CD4-positive, alpha-beta T cell treated with Interleukin-15 for 1 hour (primary cell): ENCODE measurements around the gene TBCD.

Source experiments
- DNase-seq: peaks from one replicate; pipeline ENCODE4 v3.0.0-alpha.2; 2020

The TBCD gene

DNA sequence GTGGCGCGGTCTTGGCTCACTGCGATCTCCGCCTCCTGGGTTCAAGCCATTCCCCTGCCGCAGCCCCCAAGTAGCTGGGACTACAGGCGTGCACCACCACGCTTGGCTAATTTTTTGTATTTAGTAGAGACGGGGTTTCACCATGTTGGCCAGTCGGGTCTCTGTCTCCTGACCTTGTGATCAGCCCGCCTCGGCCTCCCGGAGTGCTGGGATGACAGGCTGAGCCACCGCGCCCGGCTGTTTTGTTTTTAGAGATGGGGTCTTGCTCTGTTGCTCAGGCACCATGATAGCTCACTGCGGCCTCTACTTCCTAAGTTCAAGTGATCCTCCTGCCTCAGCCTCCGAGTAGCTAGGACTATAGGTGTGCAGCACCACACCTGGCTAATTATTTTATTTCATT is 60.7 kb downstream of the TBCD start:
- DNase-seq: no peak

DNA sequence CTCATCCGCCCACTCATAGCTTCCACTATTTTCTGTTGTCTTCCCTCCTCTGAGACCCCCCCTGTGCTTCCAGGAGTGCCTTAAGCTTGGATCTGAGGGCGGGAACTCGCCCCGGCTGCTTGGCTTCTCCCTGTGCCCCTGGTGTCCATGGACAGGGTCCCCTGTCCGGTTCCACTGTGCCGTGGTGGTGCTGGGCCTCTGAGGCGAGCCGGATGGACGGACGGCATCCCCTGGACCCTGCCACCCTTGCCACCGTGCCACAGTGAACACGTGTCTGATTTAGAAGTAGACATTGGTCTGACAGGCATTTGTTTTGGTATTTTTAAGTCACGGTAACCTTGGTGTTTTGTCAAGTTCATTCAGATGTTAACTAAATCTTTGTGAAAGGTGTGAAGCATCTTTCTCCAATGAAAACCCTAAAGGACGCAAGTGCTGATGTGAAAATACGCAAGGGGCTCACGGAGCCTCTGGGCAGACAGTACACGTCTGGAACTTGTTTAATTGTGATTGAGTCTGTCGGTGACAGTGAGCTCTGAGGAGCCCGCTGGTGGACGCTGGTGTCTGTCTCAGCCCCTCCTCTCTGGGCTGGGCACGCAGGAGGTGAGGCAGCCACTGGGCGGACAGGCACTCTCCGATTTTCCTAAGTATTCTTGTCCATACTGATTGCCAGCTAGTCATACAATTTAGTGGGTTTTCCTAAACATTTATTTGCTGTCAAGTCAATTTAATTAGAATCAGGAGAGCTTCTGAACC is 61.6 kb downstream of the TBCD start:
- no peak for DNase-seq

DNA sequence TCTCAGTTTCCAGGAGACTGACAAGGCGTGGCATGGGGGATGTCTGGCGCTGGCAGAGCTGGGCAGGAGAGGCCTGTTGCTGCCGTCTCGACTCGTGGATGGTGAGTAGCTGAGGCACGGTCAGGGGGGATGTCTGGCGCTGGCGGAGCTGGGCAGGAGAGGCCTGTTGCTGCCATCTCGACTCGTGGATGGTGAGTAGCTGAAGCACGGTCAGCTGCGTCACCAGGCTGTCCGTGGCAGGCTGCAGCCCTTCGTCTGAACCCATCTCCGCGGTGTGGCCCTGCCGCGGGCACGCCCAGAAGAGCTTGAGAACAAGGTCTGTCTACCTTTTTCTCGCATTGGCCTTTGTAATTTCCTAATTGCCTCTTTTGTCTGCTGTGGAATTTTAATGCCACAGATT is 63.0 kb downstream of the TBCD start:
- no peak for DNase-seq

DNA sequence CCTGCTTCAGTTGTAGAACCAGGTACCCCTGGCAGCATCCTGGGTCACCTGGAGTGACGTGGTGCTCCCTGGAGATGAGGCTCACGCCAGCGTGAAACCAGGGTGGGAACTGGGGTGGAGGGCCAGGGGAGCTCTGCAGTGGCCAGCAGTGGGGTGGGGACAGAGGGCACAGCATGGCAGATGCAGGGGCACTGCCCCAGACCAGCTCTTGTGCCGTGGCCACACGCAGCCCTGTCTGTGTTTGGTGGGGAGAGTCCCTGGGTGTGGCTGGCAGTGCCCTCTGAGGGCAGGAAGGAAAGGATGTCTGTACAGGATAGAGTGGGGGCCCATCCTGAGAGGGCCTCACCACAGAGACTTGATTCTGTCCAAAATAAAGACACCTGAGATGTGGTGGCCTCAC is 63.5 kb downstream of the TBCD start:
- DNase-seq: no peak

DNA sequence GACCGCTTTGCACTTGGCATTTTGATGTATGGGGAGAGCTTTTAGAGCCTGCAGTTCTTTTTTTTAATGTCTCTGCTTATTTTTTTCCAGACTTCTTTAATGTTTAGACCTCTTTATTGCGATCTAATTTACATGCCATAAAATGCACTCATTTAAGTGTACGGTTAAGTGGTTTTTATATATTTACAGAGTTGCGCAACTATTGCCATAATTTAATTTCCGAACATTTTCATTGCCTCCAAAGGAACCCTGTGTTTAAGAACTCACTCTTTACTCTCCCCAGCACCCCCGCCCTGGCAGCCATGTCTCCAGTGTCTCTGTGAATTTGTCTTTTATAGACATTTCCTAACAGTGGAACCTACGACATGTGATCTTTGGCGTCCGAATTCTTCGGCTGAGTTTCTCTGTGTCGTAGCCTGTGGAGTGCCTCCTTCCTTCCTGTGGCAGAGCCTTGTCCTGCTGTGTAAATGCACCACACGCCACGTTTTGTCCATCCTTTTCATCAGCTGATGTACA is 64.0 kb downstream of the TBCD start:
- DNase-seq: no peak

DNA sequence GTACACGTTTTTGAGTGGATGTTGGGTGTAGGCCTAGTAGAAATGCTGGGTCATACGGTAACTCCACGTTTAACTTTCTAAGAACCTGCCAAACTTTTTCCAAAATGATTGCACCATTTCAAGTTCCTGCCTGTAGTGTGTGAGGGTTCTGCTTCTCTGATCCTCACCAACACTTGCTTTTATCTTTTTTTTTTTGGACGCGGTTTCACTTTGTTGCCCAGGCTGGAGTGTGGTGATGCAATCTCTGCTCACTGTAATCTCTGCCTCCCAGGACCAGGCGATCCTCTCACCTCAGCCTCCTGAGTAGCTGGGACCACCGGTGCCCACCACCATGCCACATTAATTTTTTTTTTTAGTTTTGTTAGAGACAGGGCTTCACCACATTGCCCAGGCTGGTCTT is 64.5 kb downstream of the TBCD start:
- no peak for DNase-seq

DNA sequence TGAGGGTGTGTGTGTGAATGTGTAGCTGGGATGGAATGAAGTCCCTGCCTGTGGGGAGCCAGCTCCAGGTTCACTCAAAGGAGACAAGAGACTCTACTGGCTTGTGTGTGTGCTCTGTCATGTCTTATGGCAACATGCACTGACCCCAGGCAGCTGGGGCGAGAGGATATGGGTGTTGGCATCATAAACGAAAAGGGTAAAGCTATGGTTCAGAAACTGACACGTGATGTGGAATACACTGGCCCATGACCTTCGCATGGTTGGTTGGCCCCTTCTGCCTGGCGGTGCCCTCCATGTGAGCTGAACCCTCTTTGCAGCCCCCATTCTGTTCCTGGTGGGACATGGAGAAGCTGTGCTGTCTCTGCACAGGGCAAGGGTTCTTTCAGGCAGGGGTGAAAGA is 66.1 kb downstream of the TBCD start:
- DNase-seq: no peak

DNA sequence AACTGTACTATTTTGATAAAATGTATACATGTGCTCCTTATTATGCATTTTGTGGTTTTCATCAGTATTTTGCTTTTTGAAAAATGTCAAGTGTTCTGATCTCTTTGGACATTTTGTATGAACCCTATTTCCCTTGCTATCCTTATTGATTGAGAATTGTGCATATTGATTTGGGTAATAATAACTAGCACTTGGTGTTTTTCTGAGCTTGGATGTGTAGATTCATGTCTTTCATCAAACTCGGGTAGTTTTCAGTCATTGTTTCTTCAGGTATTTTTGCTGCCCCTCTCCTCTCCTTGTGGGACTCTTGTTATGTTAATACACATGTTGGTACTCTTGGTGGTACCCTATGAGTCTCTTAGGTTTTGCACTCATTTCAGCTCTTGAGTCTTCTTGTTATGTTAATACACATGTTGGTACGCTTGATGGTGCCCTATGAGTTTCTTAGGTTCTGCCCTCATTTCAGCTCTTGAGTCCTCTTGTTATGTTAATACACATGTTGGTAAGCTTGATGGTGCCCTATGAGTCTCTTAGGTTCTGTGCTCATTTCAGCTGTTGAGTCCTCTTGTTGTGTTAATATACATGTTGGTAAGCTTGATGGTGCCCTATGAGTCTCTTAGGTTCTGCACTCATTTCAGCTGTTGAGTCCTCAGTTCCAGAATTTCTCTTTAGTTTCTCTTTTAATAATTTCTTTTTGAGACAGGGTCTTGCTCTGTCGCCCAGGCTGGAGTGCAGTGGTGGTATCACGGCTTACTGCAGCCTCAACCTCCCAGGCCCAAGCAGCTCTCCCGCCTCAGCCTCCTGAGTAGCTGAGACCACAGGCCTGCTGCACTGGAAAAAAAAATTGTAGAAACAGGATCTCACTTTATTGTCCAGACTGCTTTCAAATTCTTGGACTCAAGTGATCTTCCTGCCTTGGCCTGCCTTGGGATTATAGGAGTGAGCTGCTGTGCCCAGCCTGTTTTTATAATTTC is 68.7 kb downstream of the TBCD start:
- DNase-seq: no peak

DNA sequence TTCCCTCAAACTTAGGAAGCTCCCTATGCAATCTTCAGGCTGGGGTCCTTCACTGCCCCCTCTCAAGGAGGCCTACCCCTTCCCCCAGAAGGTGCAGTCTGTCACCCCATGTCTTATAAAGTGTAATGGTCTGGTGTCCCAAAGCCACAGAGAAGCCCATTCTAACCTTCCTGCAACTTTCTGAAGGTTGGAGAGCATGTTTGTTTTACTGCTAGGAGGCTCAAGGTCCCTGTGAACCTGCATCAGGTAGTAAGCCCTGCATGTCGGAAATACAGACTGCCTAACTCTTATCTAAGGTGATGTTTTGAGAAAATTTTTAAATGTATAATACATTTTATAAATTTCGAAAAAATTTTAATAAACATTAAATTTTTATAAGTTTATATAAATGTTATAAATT is 69.7 kb downstream of the TBCD start:
- DNase-seq: no peak

DNA sequence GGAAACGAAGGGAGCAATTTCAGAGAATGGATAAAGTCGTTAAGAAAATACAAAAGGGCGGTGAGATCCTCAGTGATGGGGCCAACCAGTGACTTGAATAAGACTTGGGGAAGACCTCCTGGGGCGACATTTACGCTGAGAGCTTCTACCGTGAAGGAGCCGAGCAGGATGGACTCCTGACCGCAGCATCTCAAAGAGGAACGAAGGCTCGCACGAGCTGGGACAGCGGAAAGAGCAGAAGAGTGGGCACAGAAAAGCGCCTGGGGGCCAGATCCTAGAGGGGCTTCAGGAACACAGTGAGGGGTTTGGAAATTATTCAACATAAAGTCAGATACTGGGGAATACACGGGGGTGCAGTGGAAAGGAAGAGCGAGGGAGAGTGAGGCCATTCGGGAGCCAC is 70.4 kb downstream of the TBCD start:
- DNase-seq: no peak

DNA sequence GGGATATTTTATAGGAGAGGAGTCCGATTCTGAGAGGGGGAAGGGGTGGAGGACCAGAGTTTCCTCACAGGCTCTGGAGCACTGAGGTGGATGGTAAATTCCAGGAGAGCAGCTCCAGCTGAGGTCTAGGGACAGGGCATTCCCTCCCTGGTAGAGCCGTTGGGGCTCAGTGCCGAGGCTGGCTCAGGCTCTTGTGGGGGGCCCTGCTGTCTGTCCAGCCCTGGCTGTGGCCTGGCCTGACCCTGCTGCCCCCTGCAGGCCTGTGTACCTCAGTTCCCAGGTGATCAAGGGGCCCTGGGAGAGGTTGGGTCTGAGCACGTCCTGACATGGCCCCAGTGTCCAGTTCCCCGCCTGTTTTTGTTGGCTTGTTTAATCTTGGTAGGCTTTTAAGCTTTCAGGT is 71.1 kb downstream of the TBCD start:
- DNase-seq: no peak

DNA sequence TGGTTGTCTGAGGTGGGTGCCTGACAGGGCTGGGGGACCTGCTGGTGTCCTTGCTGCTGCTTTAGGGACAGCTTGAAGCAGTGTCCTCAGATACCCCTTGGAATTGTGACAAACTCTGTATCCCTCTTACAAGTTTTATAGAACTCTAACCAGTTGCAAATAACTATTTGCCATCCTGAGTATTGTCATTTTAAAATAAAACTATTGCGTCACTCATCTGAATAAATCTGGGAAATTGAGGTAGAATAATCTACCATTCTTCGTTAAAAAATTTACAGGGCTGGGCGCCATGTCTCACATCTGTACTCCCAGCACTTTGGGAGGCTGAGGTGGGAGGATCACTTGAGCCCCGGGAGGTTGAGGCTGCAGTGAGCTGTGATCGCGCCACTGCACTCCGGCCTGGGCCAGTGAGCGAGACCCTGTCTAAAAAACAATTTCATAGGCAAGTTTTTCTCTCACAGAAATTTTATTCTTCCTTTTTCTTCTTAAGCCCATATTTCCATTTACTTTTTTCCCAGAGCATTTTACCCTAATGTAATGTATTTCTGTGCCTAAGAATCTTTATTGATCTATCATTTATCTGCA is 73.8 kb downstream of the TBCD start:
- no peak for DNase-seq

DNA sequence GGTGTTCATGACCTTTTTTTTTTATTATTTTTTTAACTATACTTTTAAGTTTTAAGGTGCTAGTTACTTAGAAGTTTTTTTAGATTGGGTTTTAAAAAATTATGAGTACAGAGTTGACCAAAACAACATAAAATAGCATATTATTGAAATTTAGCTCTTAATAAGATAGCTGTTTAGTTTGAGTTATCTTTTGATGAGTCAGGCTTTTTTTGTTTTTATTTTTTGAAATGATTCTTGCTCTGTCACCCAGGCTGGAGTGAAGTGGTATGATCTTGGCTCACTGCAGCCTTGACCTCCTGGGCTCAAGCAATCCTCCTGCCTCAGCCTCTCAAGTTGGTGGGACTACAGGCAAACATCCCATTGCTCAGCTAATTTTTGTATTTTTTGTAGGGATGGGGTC is 74.3 kb downstream of the TBCD start:
- DNase-seq: no peak

DNA sequence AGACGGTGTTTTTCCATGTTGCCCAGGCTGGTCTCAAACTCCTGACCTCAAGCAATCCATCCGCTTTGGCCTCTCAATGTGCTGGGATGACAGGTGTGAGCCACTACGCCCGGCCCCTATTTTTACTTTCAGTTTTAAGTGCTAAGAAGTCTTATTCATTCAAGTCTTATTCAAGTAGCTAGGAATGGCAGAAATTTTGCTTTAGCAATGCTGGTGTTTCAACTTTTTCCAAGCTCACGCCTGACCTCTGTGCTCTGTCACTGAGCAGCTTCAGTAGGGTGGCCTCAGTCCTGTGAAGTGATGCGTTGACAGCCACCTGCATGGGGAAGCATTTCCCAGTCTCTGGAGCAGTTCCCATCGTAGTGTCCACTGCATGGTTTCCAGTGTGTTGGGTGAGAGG is 75.1 kb downstream of the TBCD start:
- no peak for DNase-seq

DNA sequence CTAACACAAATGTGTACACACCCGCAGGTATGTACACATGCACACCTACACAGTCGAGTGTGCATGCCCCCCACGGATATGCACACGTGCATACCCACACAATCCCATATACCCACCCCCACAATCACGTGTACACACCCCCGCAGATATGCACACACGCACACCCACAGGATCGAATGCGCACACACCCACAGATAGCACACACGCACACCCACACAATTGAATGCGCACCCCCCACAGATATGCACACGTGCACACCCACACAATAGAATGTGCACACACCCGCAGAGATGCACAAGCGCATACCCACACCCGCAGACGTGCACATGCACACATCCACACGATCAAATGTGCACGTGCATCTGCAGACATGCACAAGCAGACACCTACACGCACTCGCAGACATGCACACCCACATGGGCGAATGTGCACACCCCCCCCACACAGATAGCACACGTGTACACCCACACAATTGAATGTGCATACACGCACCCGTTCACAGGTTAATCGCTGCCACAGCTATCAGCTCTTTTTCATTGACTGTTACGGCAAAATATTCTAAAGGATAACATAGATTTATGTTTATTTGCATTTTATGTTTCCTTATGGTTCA is 77.1 kb downstream of the TBCD start:
- no peak for DNase-seq

DNA sequence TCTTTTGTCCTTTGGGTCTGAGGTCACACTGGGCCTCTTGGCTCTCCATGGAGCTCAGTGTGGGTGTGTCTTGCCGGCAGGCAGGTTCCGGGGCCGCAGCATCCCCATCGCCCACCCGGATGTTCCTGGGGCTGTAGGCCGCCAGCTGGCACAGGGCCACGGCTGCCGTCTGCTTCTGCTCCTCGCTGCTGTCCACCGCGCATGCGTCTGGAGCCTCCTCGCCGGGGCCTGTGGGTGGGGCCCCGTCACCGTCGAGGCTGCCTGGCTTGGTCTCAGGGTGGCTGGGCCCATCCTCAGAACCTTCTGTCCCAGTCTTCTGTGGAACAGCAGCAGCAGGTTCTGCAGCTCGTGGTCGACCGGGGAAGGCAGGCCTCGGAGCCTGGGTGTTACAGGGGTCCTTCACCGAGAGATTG is 78.4 kb downstream of the TBCD start:
- no peak for DNase-seq

DNA sequence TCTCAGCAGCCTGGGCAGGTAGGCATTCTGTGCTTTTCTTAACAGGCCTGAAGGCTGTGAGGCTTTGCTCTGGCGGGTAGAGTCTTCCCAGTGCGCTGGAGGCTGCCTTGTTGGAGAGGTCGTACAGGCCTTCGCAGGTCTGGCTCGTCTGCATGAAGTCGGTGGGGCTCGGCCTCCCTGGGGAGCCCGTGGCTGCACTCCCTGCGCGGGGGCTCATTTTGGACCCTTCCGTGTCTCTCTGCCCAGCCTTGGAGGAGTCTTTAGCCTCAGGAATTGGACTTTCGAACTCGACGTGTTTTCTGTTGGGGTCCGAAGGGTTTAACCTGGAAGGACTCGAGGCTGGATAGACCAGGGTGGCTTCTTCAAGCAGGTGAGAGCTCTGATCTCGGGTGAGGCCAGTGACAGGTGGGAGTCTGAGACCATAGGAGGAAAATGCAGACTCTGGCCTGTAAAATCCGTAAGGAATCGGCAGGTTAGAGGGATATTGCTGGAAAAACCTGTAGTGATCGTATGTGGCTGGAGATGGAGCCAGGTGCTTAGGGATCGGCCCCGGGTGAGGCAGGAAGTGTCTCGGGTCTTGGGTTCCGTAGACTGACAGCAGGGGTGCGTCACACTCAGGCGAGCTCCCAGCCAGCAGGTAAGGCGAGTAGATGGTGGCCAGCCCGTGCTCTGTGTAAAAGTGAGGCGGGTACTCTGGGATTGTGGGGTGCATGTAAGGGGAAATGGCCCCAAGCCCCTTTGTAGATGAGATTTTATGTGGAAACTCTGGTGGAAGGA is 79.4 kb downstream of the TBCD start:
- DNase-seq: no peak

DNA sequence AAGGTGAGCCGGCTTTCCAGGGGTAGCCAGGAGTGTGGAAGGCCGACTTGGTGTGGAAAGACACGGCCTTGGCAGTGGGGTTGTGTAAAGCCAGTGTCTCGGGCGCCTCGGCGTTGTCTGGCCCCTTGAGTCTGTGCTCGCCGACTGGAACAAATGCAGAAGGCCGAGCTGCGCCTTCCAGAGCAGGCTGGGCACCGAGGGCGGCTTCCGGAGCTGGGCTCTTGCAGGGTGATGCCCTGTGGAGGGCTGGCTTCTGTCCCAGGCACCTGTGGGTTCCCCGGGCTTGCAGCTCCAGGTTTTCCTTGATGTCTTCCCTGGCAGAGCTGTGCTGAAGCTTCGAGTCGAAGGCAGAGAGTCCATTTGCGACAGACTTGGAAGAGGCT is 79.9 kb downstream of the TBCD start:
- DNase-seq: no peak

DNA sequence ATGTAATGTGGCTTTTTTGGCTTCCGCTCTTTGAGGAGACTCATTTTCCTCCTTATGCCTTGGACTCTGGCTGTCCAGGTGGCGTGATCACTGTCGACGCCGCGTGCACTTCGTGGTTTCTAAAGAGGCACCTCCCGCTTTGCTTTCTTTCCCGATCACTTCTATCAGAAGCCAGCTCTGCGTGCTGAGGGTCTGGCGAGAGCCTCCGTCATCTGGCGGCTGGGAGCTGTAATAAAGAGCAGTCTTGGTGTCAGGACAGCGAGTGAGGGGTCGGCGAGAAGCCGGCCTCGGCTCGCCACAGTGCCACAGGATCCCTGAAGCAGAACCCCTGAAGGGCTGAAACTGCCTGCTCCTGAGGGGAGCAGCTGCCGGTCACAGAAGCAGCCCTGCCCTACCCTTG is 80.5 kb downstream of the TBCD start:
- DNase-seq: no peak

DNA sequence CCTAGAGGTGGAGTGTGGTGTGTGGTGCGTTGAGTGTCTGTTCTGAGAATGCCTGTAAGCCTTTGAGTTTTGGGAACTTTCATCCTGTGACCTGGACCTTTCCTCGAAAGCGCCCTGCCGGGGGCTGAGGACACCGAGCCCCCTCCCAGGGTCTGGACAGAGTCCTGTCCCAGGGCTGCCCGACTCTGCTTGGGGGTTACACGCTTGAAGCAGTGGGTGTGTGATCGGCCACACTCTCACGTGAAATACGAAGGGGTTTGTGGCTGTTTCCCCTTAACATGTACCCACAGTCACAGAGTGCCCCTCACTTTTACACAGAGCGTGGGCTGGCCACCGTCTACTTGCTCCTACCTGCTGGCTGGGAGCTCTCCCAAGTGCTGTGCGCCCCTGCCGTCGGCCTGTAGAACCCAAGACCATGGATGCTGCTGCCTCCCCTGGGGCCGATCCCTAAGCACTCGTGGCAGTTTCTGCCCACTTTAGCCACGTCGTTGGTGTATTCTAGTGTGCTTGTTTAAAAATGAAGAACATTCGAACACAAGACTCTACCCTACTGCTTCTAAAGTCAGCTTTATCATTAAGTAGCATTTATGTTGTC is 81.1 kb downstream of the TBCD start:
- no peak for DNase-seq

DNA sequence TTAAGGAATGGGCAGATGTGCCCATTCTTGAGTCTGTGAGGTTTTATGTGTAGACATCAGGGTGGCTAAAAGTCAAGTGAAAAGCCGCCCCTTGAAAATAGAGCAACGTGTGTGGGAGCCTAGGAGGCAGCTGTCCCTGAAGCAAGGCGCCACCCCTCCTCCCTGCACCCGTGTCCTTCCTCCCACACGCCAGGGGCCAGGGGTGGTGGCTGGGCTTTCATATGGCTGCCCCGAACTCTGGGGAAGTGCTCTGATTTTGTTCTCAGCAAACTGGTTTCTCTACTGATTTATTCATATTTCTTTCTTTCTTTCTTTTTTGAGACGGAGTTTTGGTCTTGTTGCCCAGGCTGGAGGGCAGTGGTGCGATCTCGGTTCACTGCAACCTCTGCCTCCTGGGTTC is 83.3 kb downstream of the TBCD start:
- DNase-seq: no peak
